Pancreas (tissue), 10 donors: ENCODE data around the gene PLXDC2. TPM values are rescaled to one million over a fixed set of nuclear protein-coding genes. Genes with fewer than 3 reads are reported as not detected.

Experiments
- ATAC-seq, 4 donors: fragments of 200-7000 bp; cut with Tn5 transposase; one replicate each; pipeline versions ENCODE4 v1.8.0 to v1.9.1; 2020; ENCODE audit warnings: mild to moderate bottlenecking in 4 of 4, moderate library complexity in 4 of 4
- DNase-seq, 6 donors: peaks; one replicate each; pipeline ENCODE4 v3.0.0-alpha.2; 2020
- FAIRE-seq: peaks from 2 replicates; lab custom pipeline; 2012; peaks lifted over from hg19 to GRCh38; lab: Jason Lieb, UNC
- H3K27ac ChIP-seq, 4 donors: fragments of 200-600 bp; sonication (generic); 1 replicate in 3 of 4; 2 replicates in 1 of 4; pipeline versions ENCODE4 v1.5.0 to v1.8.0; 2020
- H3K27me3 ChIP-seq, 4 donors: fragments of 200-600 bp; one replicate each; pipeline ENCODE4 v1.8.0; 2021
- H3K36me3 ChIP-seq, 3 donors: fragments of 200-600 bp; sonication (generic) in 1 of 3; one replicate each; pipeline versions ENCODE4 v1.5.0 to v1.8.0; 2020 to 2021
- H3K4me1 ChIP-seq, 3 donors: fragments of 200-600 bp; one replicate each; pipeline ENCODE4 v1.8.0; 2021
- H3K4me3 ChIP-seq, 4 donors: fragments of 200-600 bp; sonication (generic) in 2 of 4; one replicate each; pipeline versions ENCODE4 v1.5.0 to v1.8.0; 2020 to 2021
- H3K9me3 ChIP-seq, 4 donors: fragments of 200-600 bp; one replicate each; pipeline ENCODE4 v1.8.0; 2021
- CTCF ChIP-seq, 4 donors: fragments of 200-600 bp; sonication (generic) in 3 of 4; IDR thresholded peaks; one replicate each; pipeline versions ENCODE4 v1.5.0 to v1.8.0; 2021; ENCODE audit warnings: antibody characterized with exemption in 4 of 4
- WGBS, 2 donors: extraction: QIAGEN DNeasy Blood & Tissue Kit; methylation state at CpG; one replicate each; pipeline ENCODE4 v1.1.7; 2013; 5-methylcytosine and 5-hydroxymethylcytosine counted together
- intact Hi-C, 3 donors: fragments of 100-400 bp; cut with DNase I; formaldehyde crosslinking; loops; one replicate each; pipeline versions ENCODE4 v1.11.1 to v1.14.2; 2022
- polyA plus RNA-seq, 2 donors: library from polyadenylated mRNA; stranded (reverse); fragments of 200-250 nt; gene quantifications; one replicate each; pipeline ENCODE4 v1.2.3, GENCODE V29; 2013
- total RNA-seq, 6 donors: library from RNA; stranded (reverse); fragmentation: NEBNext Ultra II Directional in 4 of 6; extraction: Animal tissue kit (Norgen Biotek cat#: 25700) in 4 of 6; gene quantifications; one replicate each; pipeline versions ENCODE4 v1.2.1 to v1.2.4, GENCODE V29; 2021 to 2023
- donor health status: healthy with polysubstance abuse.
- donor health status: DM: no; HTN: no; CAD: no; lungs with moderate emphysema.
- donor health status: DM: no; HTN: no; CAD: no.
- donor health status: control.
- donor health status: control.
- donor health status: Bipolar disorder and iron deficiency.
- donor health status: DM: yes; HTN: yes; CAD: no.
- donor health status: DM: no; HTN: no; CAD: no.
- donor health status: DM: no; HTN: no; CAD: no.
- donor health status: DM: yes; HTN: yes; CAD: no.

PLXDC2 gene
- total and polyA plus RNA-seq, 8 donors, result 1.5 to 48.5 (median 4.3) TPM

GRCh38 chr10:19800161-19800560 is 16.1 kb upstream of the PLXDC2 start:
- intact Hi-C loops, result no loop called here
- TF ChIP-seq CTCF (IDR thresholded peaks at IDR 0.05), result no peak
- H3K4me3 ChIP-seq, result no peak overlapping the region
- H3K27me3 ChIP-seq, result no peaks in the 10 kb centered on the region
- H3K27ac ChIP-seq, result no peak overlapping the region
- FAIRE-seq, result peak; percentile 17
- no peak for DNase-seq
- H3K4me1 ChIP-seq, result no peaks in the 10 kb centered on the region
- no peak for ATAC-seq
- 56 to 73% methylated on average over 3 of the region's 3 CpGs for WGBS, 2 donors
- H3K36me3 ChIP-seq, result no peaks in the 10 kb centered on the region
- no peaks in the 10 kb centered on the region for H3K9me3 ChIP-seq

DNA sequence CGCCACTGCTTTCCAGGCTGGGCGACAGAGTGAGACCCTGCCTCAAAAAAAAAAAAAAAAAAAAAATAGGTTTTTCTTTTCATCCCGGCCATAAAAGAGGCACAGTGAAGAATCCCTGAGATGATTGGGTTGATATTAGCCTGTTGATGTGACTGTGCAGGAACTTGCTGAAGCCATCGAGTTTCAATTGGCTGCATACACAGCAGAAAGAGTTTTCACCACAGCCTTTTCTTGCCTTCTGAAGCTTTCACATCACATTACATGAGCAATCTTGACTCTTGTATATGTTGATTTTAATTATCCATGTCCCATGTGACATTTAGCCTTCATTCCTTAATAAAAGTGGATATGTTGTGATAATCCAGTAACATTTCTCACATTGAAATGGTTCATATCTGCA is 14.9 kb upstream of the PLXDC2 start:
- Histone ChIP-seq H3K27me3 (no peaks in the 10 kb centered on the region), H3K36me3 (no peaks in the 10 kb centered on the region), H3K4me3 (no peak overlapping the region), H3K27ac (no peak overlapping the region), H3K9me3 (no peaks in the 10 kb centered on the region), H3K4me1 (no peaks in the 10 kb centered on the region)
- no peak for FAIRE-seq
- WGBS, 2 donors, result 68 to 88% methylated on average over 4 of the region's 4 CpGs
- TF ChIP-seq CTCF (IDR thresholded peaks at IDR 0.05), result no peak
- intact Hi-C loops, result no loop called here
- no peak for ATAC-seq
- no peak for DNase-seq

DNA sequence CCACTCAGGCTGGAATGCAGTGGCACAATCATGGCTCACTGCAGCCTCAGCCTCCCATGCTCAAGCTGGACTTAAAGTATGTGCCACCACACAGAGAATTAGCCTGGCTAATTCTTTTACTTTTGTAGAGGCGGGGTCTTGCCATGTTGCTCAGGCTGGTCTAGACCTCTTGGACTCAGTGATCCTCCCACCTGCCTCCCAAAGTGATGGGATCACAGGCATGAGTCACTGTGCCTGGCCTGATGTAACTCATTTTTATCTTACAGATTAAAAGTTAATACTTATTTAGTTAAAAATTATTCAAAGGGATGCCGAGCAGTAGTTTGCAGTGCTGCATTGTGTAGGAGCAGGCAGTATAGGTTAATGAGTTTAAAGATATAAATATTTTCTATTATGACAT is 12.6 kb upstream of the PLXDC2 start:
- Histone ChIP-seq H3K4me1 (no peaks in the 10 kb centered on the region), H3K36me3 (no peaks in the 10 kb centered on the region), H3K4me3 (no peak overlapping the region), H3K27ac (no peak overlapping the region), H3K9me3 (no peaks in the 10 kb centered on the region), H3K27me3 (no peaks in the 10 kb centered on the region)
- TF ChIP-seq CTCF (IDR thresholded peaks at IDR 0.05), result no peak
- 47 to 57% methylated on average over 2 of the region's 2 CpGs for WGBS, 2 donors
- FAIRE-seq, result no peak
- DNase-seq, result no peak
- intact Hi-C loops, result no loop called here
- no peak for ATAC-seq

- no peak for DNase-seq
- 64 to 73% methylated on average over 3 of the region's 3 CpGs for WGBS, 2 donors
- Histone ChIP-seq H3K27me3 (no peaks in the 10 kb centered on the region), H3K9me3 (no peaks in the 10 kb centered on the region), H3K36me3 (no peaks in the 10 kb centered on the region), H3K4me3 (no peak overlapping the region), H3K27ac (no peak overlapping the region), H3K4me1 (no peaks in the 10 kb centered on the region)
- ATAC-seq, result no peak
- intact Hi-C loops, result no loop called here
- FAIRE-seq, result no peak
- no peak for TF ChIP-seq CTCF (IDR thresholded peaks at IDR 0.05)
These were observed 6.8 kb upstream of the PLXDC2 start for GRCh38 chr10:19809481-19809880.

- FAIRE-seq (no peak), ATAC-seq (peak in 1 of 4 donors; percentile 24), DNase-seq (no peak)
- WGBS, 2 donors, result 38 to 53% methylated on average over 1 of the region's 1 CpG
- no peaks in the 10 kb centered on the region for H3K36me3 ChIP-seq
- TF ChIP-seq CTCF (IDR thresholded peaks at IDR 0.05), result peak in 1 of 4 donors; percentile 10
- H3K4me3 ChIP-seq, result no peak overlapping the region
- peaks cover 0 to 5% (median 0%) of the 10 kb centered on the region in 3 donors for H3K4me1 ChIP-seq
- peaks cover 0 to 3% (median 0%) of the 10 kb centered on the region in 4 donors for H3K27me3 ChIP-seq
- no peaks in the 10 kb centered on the region for H3K9me3 ChIP-seq
- no peak overlapping the region for H3K27ac ChIP-seq
- intact Hi-C loops, result no loop called here
These were observed 4.7 kb upstream of the PLXDC2 start for GRCh38 chr10:19811540-19811939.
